Choroid plexus epithelial cell (primary cell): ENCODE measurements around the gene ORAI1.
"Not testable (repeated sequence)": the region's sequence is repeated elsewhere in the genome, so short reads cannot be mapped to it uniquely, and the experiment has no call there.

Experiments used
- DNase-seq: peaks from one replicate; pipeline ENCODE4 v3.0.0-alpha.2; 2010; ENCODE audit warnings: low read depth
- H3K4me3 ChIP-seq: 2 replicates; pipeline ENCODE4 v1.5.1; 2011; ENCODE audit warnings: low read depth, mild to moderate bottlenecking, control low read depth, low read length, moderate library complexity
- CTCF ChIP-seq: conservative IDR thresholded peaks from 2 replicates; pipeline ENCODE4 v1.5.1; 2011; ENCODE audit warnings: low read depth, mild to moderate bottlenecking, control low read depth, inconsistent platforms, low read length, moderate library complexity

Gene ORAI1

GRCh38 chr12:121626853-121627640 lies 717 bp downstream of the ORAI1 start:
- DNase-seq: peak; percentile 72
- TF ChIP-seq CTCF: peak; percentile 5
- H3K4me3 ChIP-seq: peak overlapping the region; percentile 68

GRCh38 chr12:121628037-121628436 lies 1.7 kb downstream of the ORAI1 start:
- H3K4me3 ChIP-seq: no peak overlapping the region
- TF ChIP-seq CTCF: no peak
- DNase-seq: no peak

- TF ChIP-seq CTCF: no peak
- no peak for DNase-seq
- no peak overlapping the region for H3K4me3 ChIP-seq
Measured at GRCh38 chr12:121628536-121628935, 2.2 kb downstream of the ORAI1 start.

- H3K4me3 ChIP-seq: no peak overlapping the region
- no peak for TF ChIP-seq CTCF
- DNase-seq: no peak
Measured at GRCh38 chr12:121630791-121631355, 4.5 kb downstream of the ORAI1 start.

GRCh38 chr12:121632069-121632970 lies 6.0 kb downstream of the ORAI1 start:
- H3K4me3 ChIP-seq: no peak overlapping the region
- no peak for TF ChIP-seq CTCF
- peak; percentile 58 for DNase-seq

GRCh38 chr12:121633833-121634196 lies 7.5 kb downstream of the ORAI1 start:
- DNase-seq, H3K4me3 ChIP-seq: not testable (repeated sequence)

- no peak for DNase-seq
- no peak overlapping the region for H3K4me3 ChIP-seq
- no peak for TF ChIP-seq CTCF
Measured at GRCh38 chr12:121634836-121635235, 8.5 kb downstream of the ORAI1 start.
